ENCODE data around the gene NUBPL.
"Not testable (repeated sequence)": the region's sequence is repeated elsewhere in the genome, so short reads cannot be mapped to it uniquely, and the experiment has no call there.

The NUBPL gene

GRCh38 chr14:31678421-31679249 is 117.4 kb downstream of the NUBPL start:
- no peak for DNase-seq

DNA sequence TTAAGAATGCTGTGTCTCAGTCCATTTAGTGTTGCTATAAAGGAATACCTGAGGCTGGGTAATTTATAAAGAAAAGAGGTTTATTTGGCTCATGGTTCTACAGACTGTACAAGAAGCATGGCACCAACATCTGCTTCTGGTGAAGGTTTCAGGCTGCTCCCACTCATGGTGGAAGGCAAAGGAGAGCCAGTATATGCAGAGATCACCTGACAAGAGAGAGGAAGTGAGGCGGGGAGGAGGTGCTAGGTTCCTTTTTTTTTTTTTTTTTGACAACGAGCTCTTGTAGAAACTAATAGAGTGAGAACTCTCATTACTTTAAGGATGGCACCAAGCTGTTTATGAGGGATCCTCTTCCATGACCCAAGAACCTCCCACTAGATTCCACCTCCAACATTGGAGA is 121.6 kb downstream of the NUBPL start:
- no peak for DNase-seq

- DNase-seq: no peak
Measured at GRCh38 chr14:31687726-31688125, 126.5 kb downstream of the NUBPL start.

GRCh38 chr14:31690056-31690455 is 128.9 kb downstream of the NUBPL start:
- no peak for DNase-seq

DNA sequence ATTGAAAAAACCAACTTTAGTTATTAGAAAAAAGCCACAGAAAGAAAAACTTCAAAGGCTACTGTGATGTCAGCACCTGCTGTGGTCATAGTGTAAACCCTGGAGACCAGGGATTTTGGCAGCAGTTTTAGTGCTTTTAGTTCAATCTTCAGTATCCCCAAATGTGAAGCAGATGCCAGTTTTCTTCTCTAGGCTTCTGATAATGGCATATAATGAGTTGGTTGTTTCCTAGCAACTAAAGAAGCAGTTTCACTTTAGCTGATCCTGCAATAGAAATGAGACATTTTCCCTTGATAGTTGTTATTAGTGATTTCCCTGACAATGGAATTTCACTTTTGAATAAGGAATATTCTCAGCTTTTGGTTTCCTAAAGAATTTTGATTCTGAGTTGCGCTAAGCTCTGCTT is 131.2 kb downstream of the NUBPL start:
- no peak for DNase-seq

GRCh38 chr14:31696378-31696777 is 135.2 kb downstream of the NUBPL start:
- DNase-seq: no peak

DNA sequence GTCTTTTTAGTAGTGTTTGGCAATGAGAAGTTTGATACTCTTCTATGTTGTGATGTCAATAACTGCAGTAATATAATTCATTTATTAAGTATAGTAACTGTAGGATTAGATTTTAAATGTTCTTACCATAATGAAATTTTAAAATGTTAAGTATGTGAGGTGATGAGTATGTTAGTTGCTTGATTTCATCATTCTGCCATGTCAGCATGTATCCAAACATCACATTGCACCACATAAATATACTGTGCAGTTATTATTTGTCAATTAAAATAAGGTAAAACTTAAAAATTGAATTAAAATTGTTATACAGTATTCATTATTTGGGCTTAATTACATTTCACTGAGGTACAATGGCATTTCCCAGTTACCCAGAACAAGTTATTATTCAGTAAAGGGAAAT is 138.6 kb downstream of the NUBPL start:
- DNase-seq: no peak

- DNase-seq: no peak
Measured at GRCh38 chr14:31700282-31701074, 139.3 kb downstream of the NUBPL start.

DNA sequence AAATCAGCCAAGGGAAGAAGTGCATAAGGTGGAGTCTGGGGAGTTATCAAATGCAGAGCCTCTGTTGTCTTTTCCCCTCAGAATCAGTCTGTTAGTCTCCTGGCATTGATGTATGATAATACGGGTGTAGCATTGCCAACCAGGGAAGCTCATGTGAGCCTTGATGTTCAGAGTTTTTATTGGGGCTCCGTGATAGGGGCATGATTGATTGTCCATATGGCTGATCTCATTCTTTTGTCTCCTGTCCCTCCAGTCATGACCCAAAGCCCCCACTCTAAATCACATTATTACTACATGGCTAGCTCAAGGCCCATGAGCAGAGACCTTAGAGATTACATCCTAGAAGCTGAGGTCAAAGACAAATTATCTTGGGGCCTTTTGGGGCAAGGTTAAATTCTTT is 140.9 kb downstream of the NUBPL start:
- DNase-seq: no peak

DNA sequence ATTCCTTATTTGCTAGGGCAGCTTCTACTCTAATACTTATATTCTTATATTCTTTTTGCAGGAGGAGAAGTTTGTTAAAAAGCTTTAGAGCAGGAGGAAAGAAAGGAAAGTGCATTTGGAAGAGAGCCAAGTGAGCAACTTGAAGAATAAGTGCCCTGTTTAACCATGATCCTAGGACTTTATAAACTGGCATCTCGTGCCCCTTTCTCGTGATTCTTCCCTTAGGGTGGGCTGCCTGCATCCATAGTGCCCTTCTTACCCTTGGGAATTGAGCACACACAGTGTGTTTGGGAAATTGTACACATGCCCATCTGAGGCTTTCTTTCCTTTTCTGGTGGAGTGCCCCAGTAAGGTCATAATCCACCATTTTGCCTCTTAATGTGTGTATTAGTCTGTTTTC is 141.9 kb downstream of the NUBPL start:
- DNase-seq: no peak

- no peak for DNase-seq
Measured at GRCh38 chr14:31705731-31706130, 144.5 kb downstream of the NUBPL start.

DNA sequence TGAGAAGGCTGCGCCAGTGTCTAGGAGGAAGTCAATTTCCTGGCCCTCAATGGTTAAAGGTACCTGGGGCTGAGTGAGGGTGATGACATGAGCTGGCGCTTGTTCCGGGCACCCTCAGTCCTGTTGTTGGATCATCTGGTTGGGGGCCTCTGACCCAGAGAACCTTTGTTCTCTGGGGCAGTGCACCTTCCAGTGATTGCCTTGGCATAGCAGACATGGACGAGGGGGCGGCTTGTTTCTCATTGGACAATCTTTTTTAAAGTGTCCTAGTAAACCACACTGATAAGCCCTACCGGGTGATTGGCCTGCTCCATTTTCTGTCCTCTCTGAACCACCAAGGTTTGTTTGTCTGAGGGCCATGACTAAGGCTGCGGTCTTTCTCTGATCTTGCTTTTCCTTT is 147.5 kb downstream of the NUBPL start:
- not testable (repeated sequence) for DNase-seq

DNA sequence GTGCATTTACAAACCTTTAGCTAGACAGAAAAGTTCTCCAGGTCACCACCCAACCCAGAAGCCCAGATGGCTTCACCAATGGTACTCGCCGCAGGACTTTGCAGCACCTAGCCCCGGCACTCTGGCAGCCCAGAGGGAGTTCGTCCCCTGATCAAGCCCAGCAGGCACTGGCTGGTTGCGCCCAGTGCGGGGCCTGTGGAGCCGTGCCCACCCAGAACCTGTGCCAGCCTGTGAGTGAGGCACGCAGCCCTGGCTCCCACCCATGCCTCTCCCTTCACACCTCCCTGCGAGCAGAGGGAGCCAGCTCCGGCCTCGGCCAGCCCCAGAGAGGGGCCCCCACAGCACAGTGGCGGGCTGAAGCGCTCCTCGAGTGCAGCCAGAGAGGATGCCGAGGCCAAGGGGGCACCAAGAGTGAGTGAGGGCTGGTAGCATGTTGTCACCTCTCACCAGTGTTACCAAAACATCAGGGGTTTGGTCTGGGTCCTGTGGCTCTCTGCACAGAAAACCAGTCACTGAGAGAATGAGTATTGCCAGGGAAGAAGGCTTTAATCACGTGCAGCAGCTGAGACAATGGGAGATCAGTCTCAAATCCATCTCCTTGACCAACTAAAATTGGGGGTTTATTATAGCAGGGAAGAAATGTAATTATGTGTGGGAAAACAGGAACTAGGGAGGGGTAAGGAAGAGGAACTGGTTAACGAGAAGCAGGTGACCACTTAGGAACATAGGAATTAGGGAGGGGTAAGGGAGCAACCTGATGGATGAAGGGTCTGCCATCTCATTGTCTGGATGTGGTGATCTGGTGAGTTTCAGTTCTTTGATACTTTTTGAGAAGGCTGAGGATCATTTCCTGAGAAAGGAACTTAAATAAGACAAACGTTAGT is 151.3 kb downstream of the NUBPL start:
- DNase-seq: no peak

DNA sequence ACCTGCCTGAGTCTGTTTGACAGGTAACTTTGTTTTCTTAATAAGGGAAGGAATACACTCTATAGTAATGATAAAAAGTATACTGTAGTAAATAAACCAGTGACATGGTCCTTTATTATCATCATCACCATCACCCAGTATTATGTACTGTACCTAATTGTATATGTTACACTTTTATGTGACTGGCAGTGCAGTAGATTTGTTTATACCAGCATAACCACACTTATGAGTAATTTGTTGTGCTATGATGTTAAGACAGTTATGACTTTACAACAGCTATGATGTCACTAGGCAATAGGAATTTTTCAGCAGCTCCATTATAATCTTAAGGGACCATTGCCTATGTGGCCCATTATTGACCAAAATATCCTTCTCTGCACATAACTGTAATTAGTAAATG is 155.0 kb downstream of the NUBPL start:
- DNase-seq: no peak

DNA sequence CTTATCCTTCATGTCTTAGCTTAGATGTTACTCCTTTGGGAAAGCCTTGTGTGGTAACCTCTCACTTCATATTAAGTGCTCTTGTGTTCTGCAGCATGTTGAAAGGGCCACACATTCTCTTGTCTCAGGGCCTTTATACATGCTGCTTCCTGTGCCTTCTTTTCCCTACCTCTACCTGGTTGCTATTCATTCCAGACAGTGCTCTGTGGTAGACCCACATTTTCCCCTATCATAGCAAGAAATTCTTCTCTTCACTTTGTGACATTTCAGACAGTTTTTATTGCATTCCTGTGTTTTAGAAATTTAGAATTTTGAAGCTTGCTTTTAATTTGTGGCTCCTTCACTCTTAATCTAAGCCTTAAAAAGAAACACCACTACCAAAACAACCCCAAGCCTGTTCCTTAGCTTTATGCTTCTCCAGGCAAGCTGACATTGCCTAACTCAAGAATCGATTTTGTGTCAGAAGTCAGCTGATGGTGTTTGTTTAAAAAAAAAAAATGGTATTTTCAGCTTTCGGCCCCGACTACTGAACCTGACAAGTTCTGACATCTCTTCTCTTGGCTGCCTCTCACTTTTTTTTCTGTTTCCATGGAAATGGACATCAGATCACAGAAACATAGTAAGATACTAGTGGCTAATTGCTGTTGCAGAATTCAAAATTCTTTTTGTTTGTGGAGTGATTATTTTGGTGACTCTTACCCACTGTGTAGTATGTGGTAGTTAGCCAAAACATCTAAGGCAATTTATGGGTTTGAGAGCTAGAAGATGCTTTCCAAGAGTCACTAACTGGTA is 156.3 kb downstream of the NUBPL start:
- DNase-seq: no peak

DNA sequence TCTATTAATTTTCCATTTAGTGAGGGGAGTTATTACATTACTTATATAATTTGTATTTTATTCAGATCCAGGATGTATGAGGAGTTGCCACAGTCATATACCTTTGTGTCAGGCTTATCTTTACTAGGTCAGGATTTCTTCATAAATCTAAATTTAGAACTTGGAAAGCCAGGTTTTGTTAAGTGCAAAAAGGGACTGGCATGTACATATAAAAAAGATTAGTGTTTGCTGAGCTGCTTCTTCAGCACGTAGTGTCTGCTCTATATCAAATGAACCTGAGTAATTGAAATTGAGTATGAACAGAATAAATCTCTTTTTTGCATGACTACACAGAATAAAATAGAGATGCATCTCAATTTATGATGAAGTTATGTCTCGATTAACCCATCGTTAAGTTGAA is 157.4 kb downstream of the NUBPL start:
- DNase-seq: no peak

DNA sequence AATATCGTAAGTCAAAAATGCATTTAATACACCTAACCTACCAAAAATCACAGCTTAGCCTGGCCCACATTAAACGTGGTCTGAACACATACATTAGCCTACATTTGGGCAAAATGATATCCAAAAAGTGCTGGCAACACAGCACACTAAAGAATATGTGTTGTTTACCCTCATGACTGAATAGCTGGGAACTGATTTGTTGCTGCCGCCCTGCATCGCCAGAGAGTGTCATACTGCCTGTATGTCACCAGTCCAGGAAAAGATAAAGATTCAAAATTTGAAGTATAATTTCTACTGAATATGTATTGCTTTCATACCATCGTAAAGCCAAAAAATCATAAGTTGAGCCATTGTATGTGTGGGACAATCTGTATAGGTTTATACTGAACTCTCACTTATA is 157.8 kb downstream of the NUBPL start:
- no peak for DNase-seq

DNA sequence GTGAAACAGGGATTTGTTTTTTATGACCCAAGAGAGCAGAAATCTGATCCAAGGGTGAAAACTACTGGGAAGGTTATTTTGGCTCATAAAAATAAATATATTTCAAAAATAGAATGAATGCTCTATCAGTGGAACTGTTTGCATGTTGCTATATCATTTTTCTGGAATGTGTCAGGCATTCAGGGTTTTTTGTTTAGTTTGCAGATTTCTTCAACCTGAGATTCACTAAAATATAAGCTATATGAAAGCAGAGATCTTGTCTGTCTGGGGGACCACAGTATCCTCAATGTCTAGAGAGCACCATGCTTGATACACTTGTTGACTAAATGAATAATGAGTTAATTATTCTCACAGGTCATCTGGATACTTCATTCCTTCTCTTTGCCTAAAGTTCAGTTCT is 165.1 kb downstream of the NUBPL start:
- no peak for DNase-seq

GRCh38 chr14:31727797-31728196 is 166.6 kb downstream of the NUBPL start:
- no peak for DNase-seq

- no peak for DNase-seq
Measured at GRCh38 chr14:31740688-31741087, 179.5 kb downstream of the NUBPL start.

DNA sequence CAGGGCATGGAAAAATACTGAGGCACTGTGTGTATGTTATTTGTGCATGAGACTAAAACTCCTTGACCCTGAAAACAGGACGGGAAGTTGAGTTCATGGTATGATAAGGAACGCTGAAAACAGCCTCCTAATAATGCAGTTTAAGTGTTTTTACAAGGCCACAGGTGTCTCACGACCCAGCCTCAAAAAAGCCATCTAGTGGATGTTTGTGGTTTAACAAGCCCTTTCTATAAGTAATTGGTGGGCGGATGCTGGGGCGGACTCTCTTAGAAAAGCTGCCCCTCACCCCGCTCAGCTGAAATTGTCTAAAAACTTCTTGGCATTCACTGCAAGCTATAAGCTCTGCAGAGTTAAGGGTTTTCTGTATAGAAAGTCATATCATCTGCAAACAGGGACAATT is 184.5 kb downstream of the NUBPL start:
- DNase-seq: no peak

GRCh38 chr14:31746326-31746725 is 185.1 kb downstream of the NUBPL start:
- no peak for DNase-seq

DNA sequence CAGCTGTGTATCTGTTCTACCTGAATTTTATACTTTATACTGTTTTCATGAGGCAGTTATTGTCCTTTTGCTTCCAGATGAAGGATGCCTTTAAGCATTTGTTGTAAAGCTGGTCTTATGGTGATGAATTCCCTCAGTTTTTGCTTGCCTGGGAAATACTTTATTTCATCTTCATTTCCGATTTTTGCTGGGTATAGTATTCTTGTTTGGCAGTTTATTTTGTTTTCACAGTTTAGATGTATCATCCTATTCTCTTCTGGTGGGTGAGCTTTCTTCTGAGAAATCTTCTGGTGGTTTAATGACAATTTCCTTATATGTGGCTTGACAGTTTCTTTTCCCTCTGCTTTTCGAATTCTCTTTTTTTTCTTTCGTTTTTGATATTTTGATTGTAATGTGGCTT is 188.1 kb downstream of the NUBPL start:
- no peak for DNase-seq

Data from activated T-cell treated with anti-CD3 and anti-CD28 coated beads for 4 hours (primary cell).